SIG-M5 treated with dmso at 0.1 percent for 504 hours (cell line): ENCODE data around the gene SHLD2.
"Not testable (repeated sequence)": the region's sequence is repeated elsewhere in the genome, so short reads cannot be mapped to it uniquely, and the experiment has no call there.

ENCODE experiments used
- DNase-seq: peaks from one replicate; lab custom pipeline; 2025; ENCODE audit not compliant: unreplicated experiment; lab: John Stamatoyannopoulos, UW

The SHLD2 gene

DNA sequence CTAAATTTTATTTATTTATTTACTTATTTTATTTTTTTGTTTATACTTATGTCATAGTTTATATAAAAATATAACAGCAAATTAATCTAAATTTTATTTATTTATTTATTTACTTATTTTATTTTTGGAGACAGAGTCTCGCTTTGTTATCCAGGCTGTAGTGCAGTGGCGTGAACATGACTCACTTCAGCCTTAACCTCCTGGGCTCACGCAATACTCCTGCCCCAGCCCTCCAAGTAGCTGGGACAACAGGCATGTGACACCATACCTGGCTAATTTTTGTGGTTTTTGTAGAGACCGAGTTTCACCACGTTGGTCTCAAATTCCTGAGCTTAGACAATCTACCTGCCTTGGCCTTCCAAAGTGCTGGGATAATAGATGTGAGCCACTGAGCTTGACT is 115.3 kb downstream of the SHLD2 start:
- not testable (repeated sequence) for DNase-seq

DNA sequence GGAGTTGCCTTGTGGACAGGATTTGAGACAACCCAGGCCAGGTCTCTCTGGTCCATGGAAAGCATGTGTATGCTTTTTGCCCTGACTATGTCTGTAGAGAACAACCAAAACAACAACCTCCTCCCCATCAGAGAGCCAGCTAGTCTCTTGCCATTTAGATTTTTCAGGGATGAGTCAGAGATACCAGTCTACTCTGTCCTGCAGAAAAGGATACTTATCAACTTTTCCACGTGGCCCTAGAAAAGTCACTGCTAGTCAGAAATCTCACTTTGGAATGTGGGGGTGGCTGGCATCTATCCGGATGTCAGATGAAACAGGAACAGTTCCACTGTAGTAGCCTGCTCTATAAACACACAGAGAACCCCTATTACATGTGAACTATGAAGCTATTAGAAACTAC is 116.8 kb downstream of the SHLD2 start:
- DNase-seq, result not testable (repeated sequence)

DNA sequence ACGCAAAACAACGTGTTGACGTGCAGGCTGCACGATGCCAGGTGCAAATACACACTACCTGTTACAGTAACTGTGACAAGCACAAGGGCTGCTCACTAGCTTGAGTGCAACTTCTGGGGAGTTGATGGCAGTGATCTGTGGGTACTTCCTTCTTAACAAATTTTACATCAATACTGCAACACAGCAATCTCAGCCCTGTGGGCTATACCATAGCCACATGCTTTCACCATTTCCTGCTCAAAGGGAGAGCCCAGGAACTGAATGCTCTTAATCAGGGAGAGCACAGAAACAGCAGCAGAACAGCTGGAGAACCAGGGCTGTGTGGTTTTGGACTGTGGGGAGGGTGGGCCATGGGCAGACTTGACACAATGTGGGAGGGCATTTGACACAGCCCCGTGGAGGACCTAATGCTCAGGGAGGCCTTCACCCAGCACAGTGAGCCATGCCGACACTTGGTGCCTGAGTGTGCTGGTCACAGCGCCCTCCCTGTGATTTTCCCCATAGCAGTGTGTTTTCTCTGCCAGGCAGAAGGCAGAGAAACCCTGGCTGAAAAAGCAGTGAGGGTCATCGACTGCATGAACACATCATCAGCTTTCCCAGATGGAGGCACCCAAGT is 118.3 kb downstream of the SHLD2 start:
- not testable (repeated sequence) for DNase-seq

DNA sequence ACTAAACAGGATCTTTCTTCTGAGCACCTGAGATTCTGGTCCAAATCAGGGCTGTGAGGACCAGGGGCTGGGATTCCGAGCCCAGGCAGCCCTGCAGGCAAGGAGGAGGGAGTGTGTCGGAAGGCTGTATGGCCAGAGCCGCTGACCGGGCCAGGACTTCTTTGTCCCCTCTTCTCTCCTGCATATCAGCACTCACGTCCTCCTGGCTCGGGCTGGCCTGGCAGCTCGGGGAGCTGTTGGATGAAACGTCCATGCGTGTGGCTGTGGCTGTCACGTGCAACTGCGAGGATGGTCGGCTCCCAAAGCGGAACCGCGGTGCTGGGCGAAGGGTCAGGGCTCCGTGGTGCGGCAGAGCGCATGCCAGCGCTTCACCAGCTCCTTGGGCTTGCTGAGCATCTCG is 118.8 kb downstream of the SHLD2 start:
- DNase-seq, result not testable (repeated sequence)

DNA sequence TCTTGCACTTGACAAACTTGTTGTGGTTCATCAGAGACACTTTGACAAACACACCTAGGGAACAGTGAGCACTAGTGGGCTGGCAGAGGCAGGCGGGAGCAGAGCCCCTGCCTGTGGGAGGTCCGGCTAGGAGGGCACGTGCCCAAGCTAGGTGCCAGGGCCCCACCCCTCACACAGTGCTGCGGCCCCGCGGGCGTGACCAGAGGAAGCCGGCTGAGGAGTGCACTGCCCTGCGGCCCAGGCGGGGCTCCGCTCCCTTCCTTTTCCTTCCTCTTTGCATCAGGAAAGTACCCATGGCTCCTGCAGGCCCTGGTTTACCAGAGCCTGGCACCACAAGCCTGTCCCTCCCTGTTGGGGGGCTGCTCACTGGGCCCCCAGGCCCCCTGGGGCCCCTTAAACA is 121.1 kb downstream of the SHLD2 start:
- not testable (repeated sequence) for DNase-seq

DNA sequence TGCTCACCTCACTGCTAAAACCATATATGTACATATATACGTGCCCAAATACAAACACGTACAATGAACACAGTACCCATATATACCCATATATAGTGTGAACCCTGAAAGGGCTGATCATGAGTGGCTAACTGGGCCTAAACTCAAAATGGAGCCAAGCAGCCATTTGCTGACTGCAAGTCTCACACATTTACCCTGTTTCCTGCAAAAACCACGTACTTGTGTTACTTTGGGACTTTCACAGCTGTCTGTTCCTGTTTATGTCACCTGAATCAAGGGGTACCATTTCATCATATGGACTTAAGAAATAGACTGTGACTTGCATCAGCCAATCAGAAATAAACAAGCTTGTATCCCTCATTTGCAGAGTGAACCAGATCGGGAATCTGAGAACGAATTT is 124.4 kb downstream of the SHLD2 start:
- not testable (repeated sequence) for DNase-seq

DNA sequence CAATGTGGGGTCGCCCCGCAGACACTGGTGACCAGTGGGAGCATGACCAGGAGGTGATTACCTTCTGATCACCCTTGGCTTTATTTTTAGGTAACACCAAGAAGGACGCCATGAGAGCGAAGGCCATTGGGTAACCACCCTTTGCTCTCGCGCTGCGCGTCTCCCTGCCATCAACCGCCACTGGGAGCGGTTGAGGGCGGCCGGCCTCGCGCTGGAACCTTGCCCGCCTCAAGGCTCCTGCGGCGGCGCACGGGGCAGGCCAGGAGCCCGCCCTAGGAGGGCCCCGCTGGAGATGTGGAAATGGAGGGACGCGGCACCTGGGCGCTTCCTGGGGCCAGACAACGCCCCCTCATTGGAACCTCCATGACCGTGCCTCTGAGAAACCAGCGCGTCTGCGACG is 127.8 kb downstream of the SHLD2 start:
- DNase-seq, result not testable (repeated sequence)

DNA sequence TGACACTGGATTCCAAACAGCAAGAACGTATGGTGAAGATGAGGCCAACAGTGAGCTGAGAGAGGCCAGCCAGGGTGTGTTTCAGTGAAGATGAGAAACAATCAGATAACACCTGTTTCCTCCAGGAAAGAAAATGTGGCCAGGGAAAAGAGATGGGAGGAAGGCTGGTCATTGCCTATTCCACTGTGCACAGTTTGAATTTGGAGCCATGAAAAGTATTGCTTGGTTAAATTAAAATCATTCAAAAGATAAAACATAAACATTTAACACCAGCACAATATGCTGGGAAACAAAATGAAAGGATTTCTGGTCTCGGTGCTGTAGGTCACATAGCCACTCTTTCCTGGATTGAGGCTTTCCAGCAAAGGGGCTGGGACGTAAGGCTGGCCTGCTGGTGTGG is 130.1 kb downstream of the SHLD2 start, which contains the start of gene NUTM2A:
TSS of gene NUTM2A (plus strand) at position 301 of the 400 bp plus-strand sequence. CDS start 383 bp downstream, outside the sequence.
- DNase-seq, result not testable (repeated sequence)

DNA sequence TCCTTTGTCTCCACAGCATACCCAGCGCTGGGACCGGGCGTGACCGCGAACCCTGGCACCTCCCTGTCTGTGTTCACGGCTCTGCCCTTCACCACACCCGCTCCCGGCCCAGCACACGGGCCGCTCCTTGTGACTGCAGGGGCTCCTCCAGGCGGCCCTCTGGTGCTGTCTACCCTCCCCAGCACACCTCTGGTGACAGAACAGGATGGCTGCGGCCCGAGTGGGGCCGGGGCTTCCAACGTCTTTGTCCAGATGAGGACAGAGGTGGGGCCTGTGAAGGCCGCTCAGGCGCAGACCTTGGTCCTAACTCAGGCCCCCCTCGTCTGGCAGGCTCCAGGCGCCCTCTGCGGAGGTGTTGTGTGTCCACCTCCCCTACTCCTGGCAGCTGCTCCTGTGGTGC is 133.2 kb downstream of the SHLD2 start:
- not testable (repeated sequence) for DNase-seq

DNA sequence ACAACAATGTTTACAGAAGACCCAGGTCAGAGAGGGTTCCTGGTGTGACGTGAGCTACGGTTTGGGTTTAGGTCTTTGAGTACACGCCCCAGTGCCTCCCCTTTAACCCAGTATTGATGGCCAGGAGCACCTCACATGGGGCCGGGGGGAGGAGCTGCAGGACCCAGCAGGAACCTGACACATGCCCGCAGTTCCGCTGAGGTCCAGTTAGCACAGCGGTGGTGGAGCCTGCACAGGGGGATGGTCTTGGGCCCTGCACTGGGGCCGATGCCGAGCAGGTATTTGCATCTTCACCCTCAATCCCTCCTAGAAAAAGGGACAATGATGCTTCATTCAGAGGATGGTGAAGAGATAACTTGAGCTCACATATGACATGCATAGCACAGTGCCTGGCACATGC is 134.2 kb downstream of the SHLD2 start:
- DNase-seq, result not testable (repeated sequence)

DNA sequence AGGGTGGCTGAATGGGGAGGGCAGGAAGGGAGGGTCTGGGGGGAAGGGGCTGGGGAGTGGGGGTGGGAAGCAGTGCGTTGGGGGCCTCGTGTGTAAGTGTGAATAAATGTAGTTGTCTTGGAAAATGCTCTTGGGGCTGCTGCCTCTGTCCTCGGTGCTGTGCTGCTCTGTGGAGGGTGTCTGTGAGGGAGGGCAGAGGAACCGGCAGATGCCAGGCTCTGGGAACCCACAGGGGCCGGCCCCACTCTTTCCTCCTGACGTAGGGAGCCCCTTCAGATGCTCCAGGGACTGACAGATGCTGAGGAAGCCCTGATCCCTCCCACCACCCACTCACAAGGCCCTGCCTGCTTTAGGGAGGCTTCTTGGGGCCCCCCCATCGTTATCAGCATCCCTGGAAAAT is 139.8 kb downstream of the SHLD2 start:
- not testable (repeated sequence) for DNase-seq

DNA sequence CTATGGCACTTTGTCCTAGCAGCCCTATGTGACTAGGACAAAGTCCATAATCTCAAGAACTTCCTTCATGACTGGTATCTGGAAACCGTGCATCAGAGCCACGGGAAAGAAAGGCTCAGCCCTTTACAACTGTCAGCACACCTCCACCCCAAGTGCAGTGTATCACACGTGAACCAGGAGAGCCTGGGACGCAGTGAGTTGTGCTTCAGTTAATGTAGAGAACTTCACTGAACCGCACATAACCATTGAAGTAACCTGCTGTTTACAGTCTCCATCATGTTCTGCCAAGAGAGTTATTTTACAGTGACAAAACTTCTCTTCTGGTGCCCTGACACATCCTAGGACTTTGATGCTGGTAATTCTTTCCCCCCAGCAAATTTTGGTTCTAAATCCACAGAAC is 142.2 kb downstream of the SHLD2 start:
- DNase-seq, result not testable (repeated sequence)

DNA sequence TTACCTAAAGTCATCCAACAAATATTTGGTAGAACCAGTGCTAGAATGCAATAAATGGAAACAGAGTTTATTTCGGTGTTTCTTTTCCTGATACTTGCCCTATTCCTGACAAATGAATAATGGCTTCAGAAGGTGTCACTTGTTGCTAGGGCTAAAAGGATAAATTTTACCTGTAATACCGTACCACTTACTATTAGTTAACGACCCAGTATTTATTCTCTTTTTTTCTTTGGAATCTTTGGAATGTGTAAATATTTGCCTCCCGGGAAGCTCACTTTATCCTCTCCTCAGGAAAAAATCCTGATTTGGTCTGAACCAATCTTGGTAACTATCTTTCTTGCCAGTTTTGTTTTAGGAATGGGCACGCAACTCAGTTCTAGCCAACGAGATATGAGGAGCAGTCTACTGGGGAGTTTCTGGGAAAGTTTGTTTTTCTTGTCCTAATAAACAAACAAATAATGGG is 144.4 kb downstream of the SHLD2 start:
- not testable (repeated sequence) for DNase-seq
